H1 (cell line): Measurements from ENCODE around the gene PTGES. TPM values are rescaled to one million over a fixed set of nuclear protein-coding genes. Genes with fewer than 3 reads are reported as not detected.

ENCODE experiments used
- CTCF ChIA-PET: fragments of 300-600 bp; sonication (Branson Sonifier 250); formaldehyde crosslinking; loops from one replicate; lab custom pipeline; 2021; ENCODE audit not compliant: partially characterized antibody; lab: Charles Lee
- POLR2A ChIA-PET: fragments of 300-600 bp; sonication (Branson Sonifier 250); formaldehyde crosslinking; loops from one replicate; lab custom pipeline; 2021; ENCODE audit warnings: inconsistent platforms; ENCODE audit not compliant: partially characterized antibody; lab: Charles Lee
- DNase-seq, 2 experiments: peaks; one replicate each; pipeline versions ENCODE4 v3.0.0 to v3.0.0-alpha.2; 2010 to 2022; ENCODE audit warnings: low spot score in 2 of 2, low read depth in 1 of 2, mixed read lengths in 1 of 2
- FAIRE-seq: peaks from 2 replicates; lab custom pipeline; 2011; peaks lifted over from hg19 to GRCh38; lab: Jason Lieb, UNC
- H2AFZ ChIP-seq: 2 replicates; pipeline ENCODE4 v1.8.1; 2012; ENCODE audit warnings: low read length, inconsistent platforms
- H2AK5ac ChIP-seq: 2 replicates; pipeline ENCODE4 v1.6.1; 2013; ENCODE audit warnings: low read depth, low read length
- H2BK120ac ChIP-seq: replicated peaks from 2 replicates; pipeline ENCODE3; 2013; ENCODE audit warnings: low read depth, low read length, inconsistent platforms
- H2BK12ac ChIP-seq: 2 replicates; pipeline ENCODE4 v1.6.1; 2013; ENCODE audit warnings: low read depth, low read length
- H2BK15ac ChIP-seq: 2 replicates; pipeline ENCODE4 v1.6.1; 2013; ENCODE audit warnings: low read length
- H2BK20ac ChIP-seq: 2 replicates; pipeline ENCODE4 v1.6.1; 2013; ENCODE audit warnings: low read length
- H2BK5ac ChIP-seq: 2 replicates; pipeline ENCODE4 v1.6.1; 2013; ENCODE audit warnings: low read depth, low read length
- H3K14ac ChIP-seq: 2 replicates; pipeline ENCODE4 v1.6.1; 2013; ENCODE audit warnings: inconsistent platforms; ENCODE audit not compliant: insufficient read length
- H3K18ac ChIP-seq: 2 replicates; pipeline ENCODE4 v1.6.1; 2013; ENCODE audit warnings: low read length; ENCODE audit errors: extremely low read depth
- H3K23ac ChIP-seq: 2 replicates; pipeline ENCODE4 v1.6.1; 2013; ENCODE audit warnings: inconsistent platforms; ENCODE audit not compliant: insufficient read length
- H3K23me2 ChIP-seq: 2 replicates; pipeline ENCODE4 v1.6.1; 2013; ENCODE audit warnings: low read depth, low read length
- H3K27ac ChIP-seq: 2 replicates; pipeline ENCODE4 v1.6.1; 2011; ENCODE audit warnings: low read depth, low read length, inconsistent platforms
- H3K27me3 ChIP-seq, 4 experiments: replicated peaks in 1 of 4; 1 replicate in 1 of 4; 2 replicates in 3 of 4; pipeline versions ENCODE4 v1.6.1 to v1.8.1; 2011 to 2013; ENCODE audit warnings: low read length in 3 of 4, mild to moderate bottlenecking in 3 of 4, inconsistent platforms in 2 of 4, mixed read lengths in 2 of 4, moderate library complexity in 1 of 4; ENCODE audit not compliant: control insufficient read depth in 3 of 4, insufficient read depth in 3 of 4; ENCODE audit errors: extremely low read depth in 1 of 4
- H3K36me3 ChIP-seq, 4 experiments: 2 replicates each; pipeline versions ENCODE4 v1.6.1 to v1.8.1; 2011 to 2013; ENCODE audit warnings: mild to moderate bottlenecking in 4 of 4, low read length in 3 of 4, moderate library complexity in 2 of 4, control low read depth in 1 of 4, inconsistent platforms in 1 of 4; ENCODE audit not compliant: insufficient read depth in 4 of 4, control insufficient read depth in 2 of 4
- H3K4ac ChIP-seq: replicated peaks from 2 replicates; pipeline ENCODE3; 2013; ENCODE audit warnings: low read length, low read depth, mixed read lengths, inconsistent platforms; ENCODE audit not compliant: insufficient read length
- H3K4me1 ChIP-seq, 4 experiments: replicated peaks in 1 of 4; 1 replicate in 1 of 4; 2 replicates in 3 of 4; pipeline versions ENCODE4 v1.6.1 to v1.8.1; 2011 to 2013; ENCODE audit warnings: low read length in 3 of 4, inconsistent platforms in 2 of 4, mixed read lengths in 1 of 4; ENCODE audit not compliant: insufficient read depth in 4 of 4, control insufficient read depth in 3 of 4
- H3K4me2 ChIP-seq, 2 experiments: 2 replicates each; pipeline versions ENCODE4 v1.6.1 to v1.8.1; 2011 to 2013; ENCODE audit warnings: low read depth in 2 of 2, low read length in 2 of 2, control low read depth in 1 of 2, inconsistent platforms in 1 of 2, mild to moderate bottlenecking in 1 of 2; ENCODE audit not compliant: insufficient read depth in 1 of 2
- H3K4me3 ChIP-seq, 4 experiments: fragments of 200-600, 300-600 bp in 1 of 4; sonication (generic), shearing (Covaris generic), sonication (Bioruptor Twin) in 1 of 4; 2 replicates each; pipeline versions ENCODE4 v1.5.1 to v1.8.1; 2011 to 2016; ENCODE audit warnings: low read length in 4 of 4, low read depth in 3 of 4, control low read depth in 2 of 4, inconsistent platforms in 2 of 4, mild to moderate bottlenecking in 2 of 4, mixed read lengths in 1 of 4, moderate library complexity in 1 of 4; ENCODE audit not compliant: insufficient read depth in 2 of 4; ENCODE audit errors: extremely low read depth in 1 of 4
- H3K56ac ChIP-seq: replicated peaks from 2 replicates; pipeline ENCODE3; 2013; ENCODE audit warnings: low read depth, mild to moderate bottlenecking, mixed read lengths, low read length, inconsistent platforms; ENCODE audit not compliant: insufficient read length
- H3K79me1 ChIP-seq: 2 replicates; pipeline ENCODE4 v1.6.1; 2013; ENCODE audit warnings: low read depth, low read length, control low read depth
- H3K79me2 ChIP-seq, 2 experiments: 2 replicates each; pipeline versions ENCODE4 v1.6.1 to v1.8.1; 2012 to 2013; ENCODE audit warnings: low read length in 2 of 2, mild to moderate bottlenecking in 2 of 2, inconsistent platforms in 1 of 2; ENCODE audit not compliant: insufficient read depth in 2 of 2, control insufficient read depth in 1 of 2
- H3K9ac ChIP-seq, 4 experiments: replicated peaks in 1 of 4; 1 replicate in 1 of 4; 2 replicates in 3 of 4; pipeline versions ENCODE4 v1.6.1 to v1.8.1; 2011 to 2013; ENCODE audit warnings: low read depth in 3 of 4, low read length in 3 of 4, control low read depth in 2 of 4, mild to moderate bottlenecking in 2 of 4, moderate library complexity in 2 of 4, inconsistent platforms in 1 of 4; ENCODE audit errors: extremely low read depth in 1 of 4
- H3K9me3 ChIP-seq, 2 experiments: 2 replicates each; pipeline versions ENCODE4 v1.6.1 to v1.8.1; 2012 to 2013; ENCODE audit warnings: mild to moderate bottlenecking in 2 of 2, moderate library complexity in 2 of 2, control low read depth in 1 of 2, inconsistent platforms in 1 of 2, low read depth in 1 of 2, low read length in 1 of 2, mixed read lengths in 1 of 2; ENCODE audit not compliant: insufficient read depth in 2 of 2
- H4K20me1 ChIP-seq, 2 experiments: replicated peaks in 1 of 2; 2 replicates each; pipeline versions ENCODE3 to v1.8.1; 2011 to 2013; ENCODE audit warnings: inconsistent platforms in 2 of 2, low read length in 2 of 2, mild to moderate bottlenecking in 1 of 2; ENCODE audit not compliant: insufficient read depth in 2 of 2, control insufficient read depth in 1 of 2
- H4K5ac ChIP-seq: 2 replicates; pipeline ENCODE4 v1.6.1; 2013; ENCODE audit warnings: low read length, low read depth, mixed read lengths, inconsistent platforms; ENCODE audit not compliant: insufficient read length
- H4K8ac ChIP-seq: 2 replicates; pipeline ENCODE4 v1.8.0; 2013; ENCODE audit warnings: mild to moderate bottlenecking, moderate library complexity, low read length, inconsistent platforms; ENCODE audit not compliant: insufficient read depth; ENCODE audit errors: extremely low read depth
- H4K91ac ChIP-seq: replicated peaks from 2 replicates; pipeline ENCODE3; 2013; ENCODE audit warnings: low read length, mixed read lengths, inconsistent platforms; ENCODE audit not compliant: insufficient read length
- BRCA1 ChIP-seq: IDR thresholded peaks from 2 replicates; pipeline ENCODE4 v1.6.1; 2012; ENCODE audit warnings: low read depth, low read length, improper control_type of control experiment
- CREB1 ChIP-seq: IDR thresholded peaks from 2 replicates; pipeline ENCODE4 v1.6.1; 2012; ENCODE audit warnings: inconsistent platforms
- WGBS, 2 experiments: shearing (Covaris generic) in 1 of 2; methylation state at CpG; one replicate each; pipeline versions ENCODE4 v1.1.6 to v1.1.7; 2013 to 2015; ENCODE audit warnings: low lambda C conversion rate in 2 of 2, mixed read lengths in 2 of 2, inconsistent platforms in 1 of 2, low coverage in 1 of 2, missing lambda C conversion rate in 1 of 2; ENCODE audit not compliant: insufficient replicate concordance in 2 of 2, insufficient coverage in 1 of 2, insufficient read length in 1 of 2; ENCODE audit errors: extremely low coverage in 1 of 2, missing lambda C conversion rate in 1 of 2; 5-methylcytosine and 5-hydroxymethylcytosine counted together
- polyA plus RNA-seq, 7 experiments: library from polyadenylated mRNA; depleted of rRNA in 3 of 7; stranded (reverse) in 5 of 7; unstranded in 2 of 7; fragments of >200 nt in 5 of 7; fragments of 200-250 nt in 2 of 7; gene quantifications; 1 replicate in 5 of 7; 2 replicates in 1 of 7; 4 replicates in 1 of 7; pipeline versions ENCODE4 v1.2.1 to v1.2.3, GENCODE V29; 2011 to 2013; ENCODE audit warnings: missing spikeins in 2 of 7, mixed read lengths in 2 of 7
- total RNA-seq: library from RNA; stranded (reverse); fragmentation: NEBNext Ultra II Directional; extraction: Animal tissue kit (Norgen Biotek cat#: 25700); gene quantifications from 2 replicates; pipeline ENCODE4 v1.2.1, GENCODE V29; 2021

The PTGES gene
- total and polyA plus RNA-seq, 2 of the 8 experiments (the other 6 are each of a cell fraction or from before 2014, with no cell fraction given), result 3.2 to 5.1 TPM

DNA sequence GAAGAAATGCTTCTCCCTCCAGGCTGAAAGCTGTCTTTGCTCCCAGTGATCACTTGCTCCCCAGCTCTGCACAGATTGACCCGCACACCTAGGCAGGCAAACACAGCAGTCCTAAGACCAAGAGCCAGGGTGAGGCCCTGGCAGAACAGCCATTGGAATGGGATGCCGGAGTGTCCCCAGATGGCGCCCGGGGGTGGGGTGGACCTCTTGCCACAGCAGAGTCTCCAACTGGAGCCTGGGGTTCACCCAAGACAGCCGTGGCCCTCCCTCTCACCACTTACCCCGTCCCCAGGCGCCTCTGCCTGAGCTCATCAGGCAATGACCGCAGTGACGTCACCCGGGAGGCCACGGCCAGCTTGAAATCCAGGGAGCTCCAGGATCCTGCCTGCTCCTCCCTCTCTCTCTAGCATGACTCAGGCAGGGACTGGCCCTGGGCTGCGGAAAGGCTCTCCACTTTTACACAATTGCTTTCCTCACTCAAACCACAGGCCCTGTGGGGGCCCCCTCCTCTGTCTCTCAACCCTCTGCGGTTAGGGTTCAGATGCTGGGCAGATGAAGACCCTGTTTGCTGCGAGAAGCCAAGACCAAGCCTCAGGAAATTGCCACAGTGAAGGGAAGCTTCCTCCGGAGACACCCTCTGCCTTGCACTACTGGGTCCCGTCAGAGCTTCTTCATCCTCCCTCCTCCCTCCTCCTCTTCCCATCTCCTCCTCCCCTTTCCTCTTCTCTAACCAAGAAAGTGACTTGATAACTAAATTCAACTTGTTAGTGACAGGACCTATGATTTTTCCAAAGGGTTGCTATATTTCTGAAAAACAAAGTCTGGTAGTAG is 24.3 kb upstream of the PTGES start:
- WGBS, 2 experiments, result 79% methylated on average over 16 of the region's 16 CpGs; no CpG with 5 or more reads in 1 of the 2 experiments
- POLR2A ChIA-PET, result interaction anchor here (0.7 to 1.3 kb wide), 3 partner anchors 10 to 140 kb away, joined by 3 to 4 read pairs (median 3); no protein-coding TSS in a partner anchor
- H2BK20ac ChIP-seq, result no peak overlapping the region
- CTCF ChIA-PET, result interaction anchor here (0.8 to 12.8 kb wide), 8 partner anchors 8 to 153 kb away, joined by 3 to 250 read pairs (median 5); no protein-coding TSS in a partner anchor
- H4K91ac ChIP-seq, result no peak overlapping the region
- no peak overlapping the region for H2BK15ac ChIP-seq
- H3K56ac ChIP-seq, result no peak overlapping the region
- no peak overlapping the region for H3K4ac ChIP-seq
- H2BK12ac ChIP-seq, result no peak overlapping the region
- H3K4me3 ChIP-seq, result no peak overlapping the region
- no peak overlapping the region for H3K27ac ChIP-seq
- H2AK5ac ChIP-seq, result no peak overlapping the region
- no peak overlapping the region for H3K4me2 ChIP-seq
- H3K23me2 ChIP-seq, result no peaks in the 10 kb centered on the region
- no peak overlapping the region for H3K18ac ChIP-seq
- FAIRE-seq (no peak), DNase-seq (no peak)
- peak overlapping the region; percentile 64; the same call in 1 of the 2 replicates for H2AFZ ChIP-seq
- no peak overlapping the region for H2BK120ac ChIP-seq
- TF ChIP-seq CREB1, result peak; percentile 48; the same call in 1 of the 2 replicates
- TF ChIP-seq BRCA1, result no peak
- no peaks in the 10 kb centered on the region for H3K36me3 ChIP-seq
- no peaks in the 10 kb centered on the region for H3K27me3 ChIP-seq
- H3K23ac ChIP-seq, result no peak overlapping the region
- no peak overlapping the region for H2BK5ac ChIP-seq
- peak overlapping the region; percentile 48; the same call in 1 of the 2 replicates for H4K8ac ChIP-seq
- H3K79me2 ChIP-seq, result no peaks in the 10 kb centered on the region
- no peak overlapping the region for H3K14ac ChIP-seq
- no peaks in the 10 kb centered on the region for H4K20me1 ChIP-seq
- no peaks in the 10 kb centered on the region for H3K9me3 ChIP-seq
- H4K5ac ChIP-seq, result no peak overlapping the region
- H3K79me1 ChIP-seq, result no peaks in the 10 kb centered on the region
- H3K4me1 ChIP-seq, result peaks cover 0 to 3% (median 0%) of the 10 kb centered on the region in 4 experiments; a peak in 3 of 7 replicates
- H3K9ac ChIP-seq, result no peak overlapping the region
